UCSD-AML1 (cell line): ENCODE results near the gene ARAF.

Experiments
- DNase-seq: peaks from one replicate; lab custom pipeline; 2025; ENCODE audit not compliant: unreplicated experiment; lab: John Stamatoyannopoulos, UW

Gene ARAF

GRCh38 chrX:47563801-47564315, 2.9 kb downstream of the ARAF start:
- no peak for DNase-seq

GRCh38 chrX:47564438-47565085, 3.6 kb downstream of the ARAF start:
- no peak for DNase-seq

GRCh38 chrX:47566841-47567240, 5.8 kb downstream of the ARAF start:
- no peak for DNase-seq

- DNase-seq = no peak
Measured at GRCh38 chrX:47568656-47569295, 7.8 kb downstream of the ARAF start.

GRCh38 chrX:47570794-47571193, 9.8 kb downstream of the ARAF start:
- no peak for DNase-seq

- no peak for DNase-seq
Measured at GRCh38 chrX:47571215-47571614, 10.2 kb downstream of the ARAF start.

GRCh38 chrX:47571896-47572295, 10.9 kb downstream of the ARAF start:
- no peak for DNase-seq

- DNase-seq = no peak
Measured at GRCh38 chrX:47572773-47573340, 11.9 kb downstream of the ARAF start.

- DNase-seq = no peak
Measured at GRCh38 chrX:47573341-47574075, 12.5 kb downstream of the ARAF start.

GRCh38 chrX:47574076-47574546, 13.1 kb downstream of the ARAF start:
- no peak for DNase-seq

GRCh38 chrX:47574547-47575301, 13.7 kb downstream of the ARAF start:
- DNase-seq = no peak

- no peak for DNase-seq
Measured at GRCh38 chrX:47576021-47576898, 15.3 kb downstream of the ARAF start.

- no peak for DNase-seq
Measured at GRCh38 chrX:47577424-47577823, 16.4 kb downstream of the ARAF start.

- no peak for DNase-seq
Measured at GRCh38 chrX:47577901-47578300, 16.9 kb downstream of the ARAF start.

GRCh38 chrX:47578692-47579091, 17.7 kb downstream of the ARAF start:
- no peak for DNase-seq

- DNase-seq = no peak
Measured at GRCh38 chrX:47579537-47579936, 18.5 kb downstream of the ARAF start.

GRCh38 chrX:47581731-47582647, 21.0 kb downstream of the ARAF start, which contains the start of gene TIMP1:
Gene TIMP1, plus strand, starts transcription at chrX:47582436. Its CDS starts 980 bp downstream, at chrX:47583416.
- DNase-seq = peak; percentile 93

GRCh38 chrX:47583240-47583861, 22.3 kb downstream of the ARAF start:
- no peak for DNase-seq
